ENCODE measurements around the gene TAC3. TPM values are rescaled to one million over a fixed set of nuclear protein-coding genes. Genes with fewer than 3 reads are reported as not detected.

Gene TAC3
- total RNA-seq, 1 experiment from 2014 or later = 3.1 TPM

GRCh38 chr12:56994231-56994746 lies 22.0 kb downstream of the TAC3 start:
- BruUV-seq (replicated peaks) = no TSS peak
- Histone ChIP-seq H3K36me3 (ENCODE audit: control insufficient read depth, insufficient read depth, low read length) (no peaks in the 10 kb centered on the region), H3K4me1 (no peaks in the 10 kb centered on the region), H3K27me3 (replicated peaks; ENCODE audit: control insufficient read depth, insufficient read depth, low read length) (no peaks in the 10 kb centered on the region), H3K4me3 (ENCODE audit: low read depth, low read length) (no peak overlapping the region), H3K9me3 (no peaks in the 10 kb centered on the region)
- Mint-ChIP-seq H3K4me3 (ENCODE audit: unreplicated experiment) (no peak overlapping the region), H3K27ac (ENCODE audit: unreplicated experiment) (no peak overlapping the region), H3K9me3 (ENCODE audit: unreplicated experiment) (no peaks in the 10 kb centered on the region), H3K4me1 (ENCODE audit: low read depth, unreplicated experiment) (no peaks in the 10 kb centered on the region), H3K36me3 (ENCODE audit: insufficient read depth, unreplicated experiment) (no peaks in the 10 kb centered on the region), H3K27me3 (ENCODE audit: insufficient read depth, unreplicated experiment) (no peaks in the 10 kb centered on the region)
- ChIA-PET POLR2A (no interaction called here), CTCF (interaction anchor here (0.5 kb wide), 1 partner anchor 13 kb away, joined by 4 read pairs; no protein-coding TSS in a partner anchor)
- TF ChIP-seq CTCF (IDR thresholded peaks at IDR 0.05; ENCODE audit: insufficient read depth in 1 of 2, low read depth in 1 of 2, low read length in 1 of 2, severe bottlenecking in 1 of 2, unreplicated experiment in 1 of 2) = no peak
- intact Hi-C loops (cut with micrococcal nuclease; ENCODE audit: unreplicated experiment) = no loop called here
- no peak for DNase-seq

GRCh38 chr12:56993346-56993745 lies 23.0 kb downstream of the TAC3 start:
- H3K4me1 ChIP-seq = 0 out of 2 replicates have a peak, but pooled peaks cover under 1% of the 10 kb centered on the region
- BruUV-seq (replicated peaks) = no TSS peak
- H3K4me3 ChIP-seq (ENCODE audit: low read depth, low read length) = no peak overlapping the region
- H3K9me3 ChIP-seq = no peaks in the 10 kb centered on the region
- CTCF ChIA-PET = no interaction called here
- no peak for DNase-seq
- Mint-ChIP-seq H3K4me1 (ENCODE audit: low read depth, unreplicated experiment) (peaks cover 5% of the 10 kb centered on the region), H3K36me3 (ENCODE audit: insufficient read depth, unreplicated experiment) (no peaks in the 10 kb centered on the region), H3K9me3 (ENCODE audit: unreplicated experiment) (no peaks in the 10 kb centered on the region), H3K27me3 (ENCODE audit: insufficient read depth, unreplicated experiment) (no peaks in the 10 kb centered on the region), H3K27ac (ENCODE audit: unreplicated experiment) (no peak overlapping the region), H3K4me3 (ENCODE audit: unreplicated experiment) (no peak overlapping the region)
- no peak for TF ChIP-seq CTCF (IDR thresholded peaks at IDR 0.05; ENCODE audit: insufficient read depth in 1 of 2, low read depth in 1 of 2, low read length in 1 of 2, severe bottlenecking in 1 of 2, unreplicated experiment in 1 of 2)
- intact Hi-C loops (cut with micrococcal nuclease; ENCODE audit: unreplicated experiment) = no loop called here
- no peaks in the 10 kb centered on the region for H3K27me3 ChIP-seq (replicated peaks; ENCODE audit: control insufficient read depth, insufficient read depth, low read length)
- H3K36me3 ChIP-seq (ENCODE audit: control insufficient read depth, insufficient read depth, low read length) = no peaks in the 10 kb centered on the region
- POLR2A ChIA-PET = no interaction called here

GRCh38 chr12:56991319-56992246 lies 24.7 kb downstream of the TAC3 start:
- DNase-seq = no peak
- POLR2A ChIA-PET = no interaction called here
- no peaks in the 10 kb centered on the region for H3K27me3 ChIP-seq (replicated peaks; ENCODE audit: control insufficient read depth, insufficient read depth, low read length)
- H3K36me3 Mint-ChIP-seq (ENCODE audit: insufficient read depth, unreplicated experiment) = no peaks in the 10 kb centered on the region
- no peaks in the 10 kb centered on the region for H3K9me3 Mint-ChIP-seq (ENCODE audit: unreplicated experiment)
- no peak for TF ChIP-seq CTCF (IDR thresholded peaks at IDR 0.05; ENCODE audit: insufficient read depth in 1 of 2, low read depth in 1 of 2, low read length in 1 of 2, severe bottlenecking in 1 of 2, unreplicated experiment in 1 of 2)
- 0 out of 2 replicates have a peak, but pooled peaks cover 8% of the 10 kb centered on the region for H3K4me1 ChIP-seq
- H3K4me1 Mint-ChIP-seq (ENCODE audit: low read depth, unreplicated experiment) = peaks cover 9% of the 10 kb centered on the region
- H3K27ac Mint-ChIP-seq (ENCODE audit: unreplicated experiment) = no peak overlapping the region
- H3K36me3 ChIP-seq (ENCODE audit: control insufficient read depth, insufficient read depth, low read length) = no peaks in the 10 kb centered on the region
- no peaks in the 10 kb centered on the region for H3K27me3 Mint-ChIP-seq (ENCODE audit: insufficient read depth, unreplicated experiment)
- no peaks in the 10 kb centered on the region for H3K9me3 ChIP-seq
- CTCF ChIA-PET = interaction anchor here (0.5 kb wide), 1 partner anchor 234 kb away, joined by 4 read pairs; no protein-coding TSS in a partner anchor
- BruUV-seq (replicated peaks) = no TSS peak
- intact Hi-C loops (cut with micrococcal nuclease; ENCODE audit: unreplicated experiment) = no loop called here
- H3K4me3 ChIP-seq (ENCODE audit: low read depth, low read length) = no peak overlapping the region
- H3K4me3 Mint-ChIP-seq (ENCODE audit: unreplicated experiment) = no peak overlapping the region

Measured in Caco-2 (cell line).